MCF 10A (cell line): ENCODE measurements around the gene PPP1R12A. TPM values are rescaled to one million over a fixed set of nuclear protein-coding genes. Genes with fewer than 3 reads are reported as not detected.

ENCODE experiments used
- BruUV-seq: library from RNA; stranded (reverse); fragments of 400-500 nt; replicated peaks from 2 replicates; lab custom pipeline; 2021; lab: Mats Ljungman, UMichigan
- CTCF ChIA-PET: fragments of 300-600 bp; sonication (Branson Sonifier 250); formaldehyde crosslinking; extraction: SDS; loops from one replicate; lab custom pipeline; 2021; ENCODE audit warnings: antibody characterized with exemption, inconsistent platforms; lab: Yijun Ruan, JAX
- POLR2A ChIA-PET: fragments of 300-600, 350-650 bp; sonication (Branson Sonifier 250); formaldehyde crosslinking; extraction: SDS; loops from one replicate; lab custom pipeline; 2020; ENCODE audit warnings: antibody characterized with exemption, inconsistent platforms; lab: Yijun Ruan, JAX
- DNase-seq: peaks from one replicate; pipeline ENCODE4 v3.0.0-alpha.2; 2018; ENCODE audit not compliant: unreplicated experiment
- H3K27ac Mint-ChIP-seq: one replicate; pipeline ENCODE4 v1.8.0; 2022; ENCODE audit warnings: mild to moderate bottlenecking, low read depth, mixed read lengths; ENCODE audit not compliant: unreplicated experiment
- H3K27me3 Mint-ChIP-seq: one replicate; pipeline ENCODE4 v1.8.0; 2022; ENCODE audit warnings: mixed read lengths; ENCODE audit not compliant: insufficient read depth, unreplicated experiment
- H3K36me3 Mint-ChIP-seq: one replicate; pipeline ENCODE4 v1.8.0; 2022; ENCODE audit warnings: mild to moderate bottlenecking, moderate library complexity, mixed read lengths; ENCODE audit not compliant: insufficient read depth, unreplicated experiment
- H3K4me1 Mint-ChIP-seq: one replicate; pipeline ENCODE4 v1.8.0; 2022; ENCODE audit warnings: mixed read lengths; ENCODE audit not compliant: insufficient read depth, unreplicated experiment
- H3K4me3 Mint-ChIP-seq: one replicate; pipeline ENCODE4 v1.8.0; 2022; ENCODE audit warnings: mild to moderate bottlenecking, moderate library complexity, mixed read lengths; ENCODE audit not compliant: unreplicated experiment
- H3K9me3 Mint-ChIP-seq: one replicate; pipeline ENCODE4 v1.8.0; 2022; ENCODE audit warnings: mixed read lengths; ENCODE audit not compliant: unreplicated experiment
- intact Hi-C: fragments of 100-400 bp; cut with micrococcal nuclease; formaldehyde crosslinking; loops from 2 replicates; pipeline ENCODE4 v1.14.1; 2022
- total RNA-seq: library from RNA; stranded (reverse); gene quantifications from 2 replicates; pipeline ENCODE4 v1.2.3, GENCODE V29; 2022
- TF ChIP-seq, protein P1 (sequence below): fragments of 200-600 bp; IDR thresholded peaks from one replicate; pipeline ENCODE4 v1.8.0; 2022; ENCODE audit warnings: antibody characterized with exemption, mild to moderate bottlenecking; ENCODE audit not compliant: unreplicated experiment

PPP1R12A gene
- total RNA-seq, 1 experiment from 2014 or later = 78.0 TPM

DNA sequence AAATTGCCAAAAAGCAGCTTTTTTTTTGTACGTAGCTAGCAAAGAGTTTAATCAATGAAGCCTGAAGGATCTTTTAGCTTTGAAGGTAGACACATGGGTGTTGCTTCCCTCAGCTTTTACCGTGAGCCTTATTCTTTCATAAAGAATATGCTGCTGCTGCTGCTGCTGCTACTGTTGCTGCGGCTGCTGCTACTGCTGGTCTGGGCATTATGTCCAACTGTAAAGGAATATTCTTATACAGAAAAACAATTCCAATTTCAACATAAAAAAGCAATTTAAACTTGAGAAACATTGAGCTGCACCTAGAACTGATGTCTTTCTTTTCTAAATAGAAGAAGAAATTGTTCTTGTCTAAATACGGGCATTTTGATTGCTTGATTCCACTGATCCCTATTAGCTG lies 38.9 kb upstream of the PPP1R12A start:
- Mint-ChIP-seq H3K27me3 (no peaks in the 10 kb centered on the region), H3K36me3 (no peaks in the 10 kb centered on the region), H3K27ac (no peak overlapping the region), H3K9me3 (no peaks in the 10 kb centered on the region), H3K4me1 (no peaks in the 10 kb centered on the region), H3K4me3 (no peak overlapping the region)
- BruUV-seq = no TSS peak
- ChIA-PET CTCF (interaction anchor here (0.9 kb wide), 1 partner anchor 12 kb away, joined by 3 read pairs; no protein-coding TSS in a partner anchor), POLR2A (interaction anchor here (1.6 kb wide), 1 partner anchor 10 kb away, joined by 7 read pairs; no protein-coding TSS in a partner anchor)
- no peak for DNase-seq
- TF ChIP-seq, protein P1, sequence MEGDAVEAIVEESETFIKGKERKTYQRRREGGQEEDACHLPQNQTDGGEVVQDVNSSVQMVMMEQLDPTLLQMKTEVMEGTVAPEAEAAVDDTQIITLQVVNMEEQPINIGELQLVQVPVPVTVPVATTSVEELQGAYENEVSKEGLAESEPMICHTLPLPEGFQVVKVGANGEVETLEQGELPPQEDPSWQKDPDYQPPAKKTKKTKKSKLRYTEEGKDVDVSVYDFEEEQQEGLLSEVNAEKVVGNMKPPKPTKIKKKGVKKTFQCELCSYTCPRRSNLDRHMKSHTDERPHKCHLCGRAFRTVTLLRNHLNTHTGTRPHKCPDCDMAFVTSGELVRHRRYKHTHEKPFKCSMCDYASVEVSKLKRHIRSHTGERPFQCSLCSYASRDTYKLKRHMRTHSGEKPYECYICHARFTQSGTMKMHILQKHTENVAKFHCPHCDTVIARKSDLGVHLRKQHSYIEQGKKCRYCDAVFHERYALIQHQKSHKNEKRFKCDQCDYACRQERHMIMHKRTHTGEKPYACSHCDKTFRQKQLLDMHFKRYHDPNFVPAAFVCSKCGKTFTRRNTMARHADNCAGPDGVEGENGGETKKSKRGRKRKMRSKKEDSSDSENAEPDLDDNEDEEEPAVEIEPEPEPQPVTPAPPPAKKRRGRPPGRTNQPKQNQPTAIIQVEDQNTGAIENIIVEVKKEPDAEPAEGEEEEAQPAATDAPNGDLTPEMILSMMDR = no peak
- intact Hi-C loops = no loop called here

DNA sequence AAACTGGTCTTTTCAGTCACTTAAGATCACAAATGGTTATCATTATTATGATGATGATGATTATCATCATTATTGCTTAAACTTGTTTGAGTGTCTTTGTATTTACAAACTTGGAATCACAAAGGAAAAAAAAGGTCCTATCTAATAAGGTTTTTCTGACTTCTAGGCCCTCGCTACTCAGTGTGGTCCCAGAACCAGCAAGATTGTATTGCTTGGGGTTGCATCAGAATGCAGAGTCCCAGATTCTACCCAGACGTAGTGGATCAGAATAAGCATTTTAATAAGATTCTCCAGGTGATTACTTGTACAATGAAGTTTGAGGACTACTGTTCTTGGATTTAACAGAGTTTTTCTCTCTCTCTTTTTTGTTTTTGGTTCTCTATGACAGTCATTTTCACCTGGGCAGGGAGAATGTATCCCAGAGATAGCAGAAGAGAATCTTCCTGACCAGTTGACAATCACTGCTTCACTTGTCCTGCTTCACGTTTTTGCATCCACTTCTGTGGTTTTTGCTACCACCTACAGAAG lies 29.3 kb upstream of the PPP1R12A start:
- TF ChIP-seq, protein P1 = no peak
- Mint-ChIP-seq H3K27me3 (no peaks in the 10 kb centered on the region), H3K27ac (no peak overlapping the region), H3K9me3 (no peaks in the 10 kb centered on the region), H3K4me1 (no peaks in the 10 kb centered on the region), H3K4me3 (no peak overlapping the region), H3K36me3 (no peaks in the 10 kb centered on the region)
- DNase-seq = no peak
- ChIA-PET POLR2A (no interaction called here), CTCF (no interaction called here)
- BruUV-seq = no TSS peak
- intact Hi-C loops = no loop called here

DNA sequence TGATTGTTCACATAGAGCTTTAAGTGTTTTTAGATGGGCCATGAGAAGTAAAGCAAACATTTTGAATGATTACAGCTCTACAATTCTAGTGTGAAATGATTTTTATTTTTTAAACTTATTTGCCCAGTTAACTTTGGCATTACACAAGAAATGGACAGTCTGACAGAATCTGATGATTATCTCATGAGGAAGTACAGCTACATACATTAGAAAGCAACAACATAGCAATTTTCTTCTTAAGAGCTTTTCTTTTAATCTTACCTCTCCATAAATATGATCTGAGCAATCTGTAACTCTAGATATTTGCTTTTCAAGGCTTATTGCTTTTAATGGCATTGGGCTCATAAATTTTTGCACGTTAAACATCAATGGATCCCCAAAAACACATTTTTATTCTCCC lies 26.5 kb upstream of the PPP1R12A start:
- POLR2A ChIA-PET = interaction anchor here (0.6 to 1.1 kb wide), 2 partner anchors 15 to 1132 kb away, joined by 3 to 4 read pairs; no protein-coding TSS in a partner anchor
- TF ChIP-seq, protein P1 = no peak

DNA sequence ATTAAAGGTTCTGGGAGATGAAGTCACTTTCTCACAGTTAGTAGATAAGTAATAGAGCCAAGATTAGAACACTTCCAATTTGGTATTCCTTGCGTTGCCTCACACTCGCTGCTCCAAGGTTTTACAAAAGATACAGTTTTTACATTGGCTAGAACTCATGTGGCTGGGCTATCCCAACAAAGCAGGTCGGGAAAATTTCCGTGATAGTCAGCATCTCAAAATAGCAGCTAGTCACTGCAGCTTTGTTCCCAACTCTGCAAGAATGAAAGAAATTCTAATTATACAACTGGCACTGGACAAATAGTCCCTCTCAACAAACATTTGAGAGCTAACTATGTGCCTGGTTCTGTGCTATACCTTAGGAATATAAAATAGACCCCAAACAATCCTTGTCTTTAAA lies 24.6 kb upstream of the PPP1R12A start:
- no peak for DNase-seq
- no peak overlapping the region for H3K27ac Mint-ChIP-seq
- POLR2A ChIA-PET = no interaction called here
- no peak overlapping the region for H3K4me3 Mint-ChIP-seq
- CTCF ChIA-PET = no interaction called here
- H3K36me3 Mint-ChIP-seq = no peaks in the 10 kb centered on the region
- H3K9me3 Mint-ChIP-seq = peaks cover 10% of the 10 kb centered on the region
- TF ChIP-seq, protein P1 = no peak
- no peaks in the 10 kb centered on the region for H3K27me3 Mint-ChIP-seq
- intact Hi-C loops = no loop called here
- BruUV-seq = no TSS peak
- no peaks in the 10 kb centered on the region for H3K4me1 Mint-ChIP-seq

More for the DNA sequence above, 26.5 kb upstream of the PPP1R12A start:
- Mint-ChIP-seq H3K9me3 (no peaks in the 10 kb centered on the region), H3K4me3 (no peak overlapping the region), H3K4me1 (no peaks in the 10 kb centered on the region), H3K36me3 (no peaks in the 10 kb centered on the region), H3K27ac (no peak overlapping the region), H3K27me3 (no peaks in the 10 kb centered on the region)
- CTCF ChIA-PET = interaction anchor here (0.6 kb wide), 1 partner anchor 341 kb away, joined by 3 read pairs; no protein-coding TSS in a partner anchor
- intact Hi-C loops = no loop called here
- BruUV-seq = no TSS peak
- no peak for DNase-seq
